GM23338 (cell line): ENCODE measurements around the gene PHACTR1.

Experiments
- CREB1 ChIP-seq: fragments of 250-450 bp; sonication (Bioruptor Pico); IDR thresholded peaks from 2 replicates; pipeline ENCODE4 v1.5.0; 2020; ENCODE audit warnings: low read depth, mild to moderate bottlenecking, moderate library complexity
- CTCF ChIP-seq, 2 experiments: fragments of 200-600 bp in 1 of 2; sonication (generic) in 1 of 2; conservative IDR thresholded peaks; 2 replicates each; pipeline versions ENCODE4 v1.5.1 to v1.6.1; 2016 to 2017; ENCODE audit warnings: antibody characterized with exemption in 2 of 2, low read depth in 2 of 2, mild to moderate bottlenecking in 2 of 2, moderate library complexity in 1 of 2
- EZH2 ChIP-seq: fragments of 200-600 bp; sonication (generic); IDR thresholded peaks from one replicate; pipeline ENCODE4 v1.8.0; 2017; ENCODE audit warnings: antibody characterized with exemption, mild to moderate bottlenecking, low read depth; ENCODE audit not compliant: unreplicated experiment
- EZH2phosphoT487 ChIP-seq: fragments of 200-600 bp; sonication (generic); IDR thresholded peaks from one replicate; pipeline ENCODE4 v1.8.1; 2018; ENCODE audit warnings: antibody characterized with exemption; ENCODE audit not compliant: unreplicated experiment
- JUNB ChIP-seq: IDR thresholded peaks from one replicate; pipeline ENCODE4 v1.6.1; 2016; ENCODE audit warnings: antibody characterized with exemption; ENCODE audit not compliant: unreplicated experiment
- NANOG ChIP-seq: IDR thresholded peaks from 2 replicates; pipeline ENCODE4 v1.6.1; 2016; ENCODE audit warnings: antibody characterized with exemption, borderline replicate concordance
- POLR2AphosphoS5 ChIP-seq: IDR thresholded peaks from 2 replicates; pipeline ENCODE4 v1.6.1; 2016; ENCODE audit warnings: antibody characterized with exemption, low read depth
- ZNF114 ChIP-seq: fragments of 250-450 bp; sonication (Bioruptor Pico); IDR thresholded peaks from 2 replicates; pipeline ENCODE4 v1.5.0; 2020; ENCODE audit warnings: mild to moderate bottlenecking, moderate library complexity
- ZNF331 ChIP-seq: fragments of 250-450 bp; sonication (Bioruptor Pico); IDR thresholded peaks from 2 replicates; pipeline ENCODE4 v1.5.0; 2020; ENCODE audit warnings: low read depth, mild to moderate bottlenecking, moderate library complexity
- ZNF462 ChIP-seq: fragments of 250-450 bp; sonication (Bioruptor Pico); IDR thresholded peaks from 2 replicates; pipeline ENCODE4 v1.5.0; 2020; ENCODE audit warnings: mild to moderate bottlenecking, moderate library complexity
- TF ChIP-seq, protein P1 (sequence below): IDR thresholded peaks from one replicate; pipeline ENCODE4 v1.6.1; 2018; ENCODE audit warnings: antibody characterized with exemption; ENCODE audit not compliant: unreplicated experiment
- TF ChIP-seq, protein P2 (sequence below): IDR thresholded peaks from 2 replicates; pipeline ENCODE4 v1.6.1; 2016; ENCODE audit warnings: antibody characterized with exemption

GRCh38 chr6:12806136-12806535 is 89.6 kb downstream of the PHACTR1 start:
- TF ChIP-seq CTCF (conservative IDR thresholded peaks at IDR 0.05; ENCODE audit: low read depth in 2 of 2) (no peak), POLR2AphosphoS5 (no peak), EZH2phosphoT487 (no peak), EZH2 (no peak), CREB1 (CRISPR knock-in tag) (no peak), JUNB (no peak), ZNF114 (CRISPR knock-in tag) (no peak), NANOG (no peak), ZNF331 (CRISPR knock-in tag) (no peak), ZNF462 (CRISPR knock-in tag) (no peak)
- TF ChIP-seq, protein P1, sequence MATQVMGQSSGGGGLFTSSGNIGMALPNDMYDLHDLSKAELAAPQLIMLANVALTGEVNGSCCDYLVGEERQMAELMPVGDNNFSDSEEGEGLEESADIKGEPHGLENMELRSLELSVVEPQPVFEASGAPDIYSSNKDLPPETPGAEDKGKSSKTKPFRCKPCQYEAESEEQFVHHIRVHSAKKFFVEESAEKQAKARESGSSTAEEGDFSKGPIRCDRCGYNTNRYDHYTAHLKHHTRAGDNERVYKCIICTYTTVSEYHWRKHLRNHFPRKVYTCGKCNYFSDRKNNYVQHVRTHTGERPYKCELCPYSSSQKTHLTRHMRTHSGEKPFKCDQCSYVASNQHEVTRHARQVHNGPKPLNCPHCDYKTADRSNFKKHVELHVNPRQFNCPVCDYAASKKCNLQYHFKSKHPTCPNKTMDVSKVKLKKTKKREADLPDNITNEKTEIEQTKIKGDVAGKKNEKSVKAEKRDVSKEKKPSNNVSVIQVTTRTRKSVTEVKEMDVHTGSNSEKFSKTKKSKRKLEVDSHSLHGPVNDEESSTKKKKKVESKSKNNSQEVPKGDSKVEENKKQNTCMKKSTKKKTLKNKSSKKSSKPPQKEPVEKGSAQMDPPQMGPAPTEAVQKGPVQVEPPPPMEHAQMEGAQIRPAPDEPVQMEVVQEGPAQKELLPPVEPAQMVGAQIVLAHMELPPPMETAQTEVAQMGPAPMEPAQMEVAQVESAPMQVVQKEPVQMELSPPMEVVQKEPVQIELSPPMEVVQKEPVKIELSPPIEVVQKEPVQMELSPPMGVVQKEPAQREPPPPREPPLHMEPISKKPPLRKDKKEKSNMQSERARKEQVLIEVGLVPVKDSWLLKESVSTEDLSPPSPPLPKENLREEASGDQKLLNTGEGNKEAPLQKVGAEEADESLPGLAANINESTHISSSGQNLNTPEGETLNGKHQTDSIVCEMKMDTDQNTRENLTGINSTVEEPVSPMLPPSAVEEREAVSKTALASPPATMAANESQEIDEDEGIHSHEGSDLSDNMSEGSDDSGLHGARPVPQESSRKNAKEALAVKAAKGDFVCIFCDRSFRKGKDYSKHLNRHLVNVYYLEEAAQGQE: no peak
- TF ChIP-seq, protein P2, sequence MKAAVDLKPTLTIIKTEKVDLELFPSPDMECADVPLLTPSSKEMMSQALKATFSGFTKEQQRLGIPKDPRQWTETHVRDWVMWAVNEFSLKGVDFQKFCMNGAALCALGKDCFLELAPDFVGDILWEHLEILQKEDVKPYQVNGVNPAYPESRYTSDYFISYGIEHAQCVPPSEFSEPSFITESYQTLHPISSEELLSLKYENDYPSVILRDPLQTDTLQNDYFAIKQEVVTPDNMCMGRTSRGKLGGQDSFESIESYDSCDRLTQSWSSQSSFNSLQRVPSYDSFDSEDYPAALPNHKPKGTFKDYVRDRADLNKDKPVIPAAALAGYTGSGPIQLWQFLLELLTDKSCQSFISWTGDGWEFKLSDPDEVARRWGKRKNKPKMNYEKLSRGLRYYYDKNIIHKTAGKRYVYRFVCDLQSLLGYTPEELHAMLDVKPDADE: no peak
